ENCODE results near the gene PLB1.
A peak's percentile ranks its signal among the peaks of the same experiment; 100 is the strongest.
"Not testable (repeated sequence)": the region's sequence is repeated elsewhere in the genome, so short reads cannot be mapped to it uniquely, and the experiment has no call there.

Gene PLB1

GRCh38 chr2:28648147-28648546 lies 152.3 kb downstream of the PLB1 start:
- DNase-seq (ENCODE audit: low read depth in 2 of 2), result no peak

- DNase-seq (ENCODE audit: low read depth in 2 of 2), result no peak
These were observed 153.0 kb downstream of the PLB1 start for GRCh38 chr2:28648671-28649395.

GRCh38 chr2:28649481-28650265 lies 153.8 kb downstream of the PLB1 start:
- DNase-seq (ENCODE audit: low read depth in 2 of 2), result peak; percentile 44 to 51

- DNase-seq (ENCODE audit: low read depth in 2 of 2), result no peak
These were observed 154.4 kb downstream of the PLB1 start for GRCh38 chr2:28650266-28650584.

GRCh38 chr2:28652217-28652616 lies 156.4 kb downstream of the PLB1 start:
- no peak for DNase-seq (ENCODE audit: low read depth in 2 of 2)

- DNase-seq (ENCODE audit: low read depth in 2 of 2), result no peak
These were observed 158.2 kb downstream of the PLB1 start for GRCh38 chr2:28653892-28654662.

- no peak for DNase-seq (ENCODE audit: low read depth in 2 of 2)
These were observed 158.9 kb downstream of the PLB1 start for GRCh38 chr2:28654663-28655320.

GRCh38 chr2:28656937-28657615 lies 161.2 kb downstream of the PLB1 start:
- no peak for DNase-seq (ENCODE audit: low read depth in 2 of 2)

- no peak for DNase-seq (ENCODE audit: low read depth in 2 of 2)
These were observed 162.5 kb downstream of the PLB1 start for GRCh38 chr2:28658369-28658768.

- DNase-seq (ENCODE audit: low read depth in 2 of 2), result no peak
These were observed 163.3 kb downstream of the PLB1 start for GRCh38 chr2:28659127-28659526.

GRCh38 chr2:28661589-28662001 lies 165.7 kb downstream of the PLB1 start:
- DNase-seq (ENCODE audit: low read depth in 2 of 2), result no peak

- DNase-seq (ENCODE audit: low read depth in 2 of 2), result no peak
These were observed 166.2 kb downstream of the PLB1 start for GRCh38 chr2:28662044-28662443.

- no peak for DNase-seq (ENCODE audit: low read depth in 2 of 2)
These were observed 166.8 kb downstream of the PLB1 start for GRCh38 chr2:28662468-28663181.

- DNase-seq (ENCODE audit: low read depth in 2 of 2), result no peak
These were observed 167.5 kb downstream of the PLB1 start for GRCh38 chr2:28663359-28663758.

- no peak for DNase-seq (ENCODE audit: low read depth in 2 of 2)
These were observed 168.4 kb downstream of the PLB1 start for GRCh38 chr2:28664120-28664842.

- no peak for DNase-seq (ENCODE audit: low read depth in 2 of 2)
These were observed 169.3 kb downstream of the PLB1 start for GRCh38 chr2:28665041-28665704.

- DNase-seq (ENCODE audit: low read depth in 2 of 2), result not testable (repeated sequence)
These were observed 170.0 kb downstream of the PLB1 start for GRCh38 chr2:28665811-28666377.

- DNase-seq (ENCODE audit: low read depth in 2 of 2), result no peak
These were observed 170.8 kb downstream of the PLB1 start for GRCh38 chr2:28666496-28667184.

- DNase-seq (ENCODE audit: low read depth in 2 of 2), result no peak
These were observed 171.4 kb downstream of the PLB1 start for GRCh38 chr2:28667261-28667660.

Data from stimulated activated CD4-positive, alpha-beta T cell treated with anti-CD3 and anti-CD28 coated beads, Interleukin-15, amount 100 ng/mL, for 48 hours (primary cell).